ENCODE results near the gene ABCC12. TPM values are rescaled to one million over a fixed set of nuclear protein-coding genes. Genes with fewer than 3 reads are reported as not detected.

ABCC12 gene
- total RNA-seq, 1 donor from 2014 or later = 1.2 TPM

Other genes starting within 250 kb of the ABCC12 start
- 81.9 TPM for gene LONP2, start 88.3 kb upstream of the ABCC12 start, total RNA-seq
- 0.16 TPM for gene ABCC11, start 91.5 kb upstream of the ABCC12 start, total RNA-seq
- gene SIAH1, start 229.4 kb upstream of the ABCC12 start, total RNA-seq = 154 TPM